Renal cortex interstitium (tissue), 11 donors: ENCODE data around the gene CTBP2. TPM values are rescaled to one million over a fixed set of nuclear protein-coding genes. Genes with fewer than 3 reads are reported as not detected.
A peak's percentile ranks its signal among the peaks of the same experiment; 100 is the strongest.
"Not testable (repeated sequence)": the region's sequence is repeated elsewhere in the genome, so short reads cannot be mapped to it uniquely, and the experiment has no call there.

ENCODE experiments used
- DNase-seq, 11 donors: peaks; one replicate each; pipeline ENCODE4 v3.0.0-alpha.2; 2013; ENCODE audit warnings: low read depth in 9 of 11, low spot score in 4 of 11; ENCODE audit errors: extremely low read depth in 1 of 11
- polyA plus RNA-seq, 3 donors: library from polyadenylated mRNA; unstranded; fragments of 120-200 nt; gene quantifications; one replicate each; pipeline ENCODE4 v1.2.1, GENCODE V29; 2013; ENCODE audit not compliant: insufficient read length in 3 of 3

Gene CTBP2
- polyA plus RNA-seq, 3 donors, result 89.2 to 101 (median 93.0) TPM

- DNase-seq, result no peak
These were observed 76.2 kb downstream of the CTBP2 start for GRCh38 chr10:125084191-125084613.

- DNase-seq, result no peak
These were observed 76.8 kb downstream of the CTBP2 start for GRCh38 chr10:125083576-125083920.

- DNase-seq, result no peak
These were observed 77.3 kb downstream of the CTBP2 start for GRCh38 chr10:125082881-125083575.

- DNase-seq, result not testable (repeated sequence)
These were observed 77.9 kb downstream of the CTBP2 start for GRCh38 chr10:125082471-125082870.

GRCh38 chr10:125081931-125082330 lies 78.4 kb downstream of the CTBP2 start:
- DNase-seq, result no peak

GRCh38 chr10:125080984-125081383 lies 79.4 kb downstream of the CTBP2 start:
- DNase-seq, result no peak

- no peak for DNase-seq
These were observed 80.1 kb downstream of the CTBP2 start for GRCh38 chr10:125080296-125080695.

- DNase-seq, result no peak
These were observed 81.2 kb downstream of the CTBP2 start for GRCh38 chr10:125079091-125079600.

- no peak for DNase-seq
These were observed 83.3 kb downstream of the CTBP2 start for GRCh38 chr10:125076891-125077541.

GRCh38 chr10:125076121-125076825 lies 84.1 kb downstream of the CTBP2 start:
- DNase-seq, result no peak

- DNase-seq, result no peak
These were observed 86.4 kb downstream of the CTBP2 start for GRCh38 chr10:125073996-125074395.

GRCh38 chr10:125072794-125073193 lies 87.6 kb downstream of the CTBP2 start:
- DNase-seq, result no peak

GRCh38 chr10:125071008-125071407 lies 89.4 kb downstream of the CTBP2 start:
- no peak for DNase-seq

- no peak for DNase-seq
These were observed 92.0 kb downstream of the CTBP2 start for GRCh38 chr10:125068406-125068805.

- no peak for DNase-seq
These were observed 92.6 kb downstream of the CTBP2 start for GRCh38 chr10:125067764-125068163.

- no peak for DNase-seq
These were observed 93.5 kb downstream of the CTBP2 start for GRCh38 chr10:125066764-125067450.

GRCh38 chr10:125064681-125065492 lies 95.5 kb downstream of the CTBP2 start:
- DNase-seq, result peak in 1 of 11 donors; percentile 73

GRCh38 chr10:125063256-125063925 lies 97.0 kb downstream of the CTBP2 start:
- peak in 1 of 11 donors; percentile 70 for DNase-seq
